H1 (cell line): ENCODE measurements around the gene ARL2BP. TPM values are rescaled to one million over a fixed set of nuclear protein-coding genes. Genes with fewer than 3 reads are reported as not detected.

Source experiments
- CTCF ChIA-PET: fragments of 300-600 bp; sonication (Branson Sonifier 250); formaldehyde crosslinking; loops from one replicate; lab custom pipeline; 2021; ENCODE audit not compliant: partially characterized antibody; lab: Charles Lee
- POLR2A ChIA-PET: fragments of 300-600 bp; sonication (Branson Sonifier 250); formaldehyde crosslinking; loops from one replicate; lab custom pipeline; 2021; ENCODE audit warnings: inconsistent platforms; ENCODE audit not compliant: partially characterized antibody; lab: Charles Lee
- DNase-seq, 2 experiments: peaks; one replicate each; pipeline versions ENCODE4 v3.0.0 to v3.0.0-alpha.2; 2010 to 2022; ENCODE audit warnings: low spot score in 2 of 2, low read depth in 1 of 2, mixed read lengths in 1 of 2
- FAIRE-seq: peaks from 2 replicates; lab custom pipeline; 2011; peaks lifted over from hg19 to GRCh38; lab: Jason Lieb, UNC
- H2AFZ ChIP-seq: 2 replicates; pipeline ENCODE4 v1.8.1; 2012; ENCODE audit warnings: low read length, inconsistent platforms
- H2AK5ac ChIP-seq: 2 replicates; pipeline ENCODE4 v1.6.1; 2013; ENCODE audit warnings: low read depth, low read length
- H2BK120ac ChIP-seq: replicated peaks from 2 replicates; pipeline ENCODE3; 2013; ENCODE audit warnings: low read depth, low read length, inconsistent platforms
- H2BK12ac ChIP-seq: 2 replicates; pipeline ENCODE4 v1.6.1; 2013; ENCODE audit warnings: low read depth, low read length
- H2BK15ac ChIP-seq: 2 replicates; pipeline ENCODE4 v1.6.1; 2013; ENCODE audit warnings: low read length
- H2BK20ac ChIP-seq: 2 replicates; pipeline ENCODE4 v1.6.1; 2013; ENCODE audit warnings: low read length
- H2BK5ac ChIP-seq: 2 replicates; pipeline ENCODE4 v1.6.1; 2013; ENCODE audit warnings: low read depth, low read length
- H3K14ac ChIP-seq: 2 replicates; pipeline ENCODE4 v1.6.1; 2013; ENCODE audit warnings: inconsistent platforms; ENCODE audit not compliant: insufficient read length
- H3K18ac ChIP-seq: 2 replicates; pipeline ENCODE4 v1.6.1; 2013; ENCODE audit warnings: low read length; ENCODE audit errors: extremely low read depth
- H3K23ac ChIP-seq: 2 replicates; pipeline ENCODE4 v1.6.1; 2013; ENCODE audit warnings: inconsistent platforms; ENCODE audit not compliant: insufficient read length
- H3K23me2 ChIP-seq: 2 replicates; pipeline ENCODE4 v1.6.1; 2013; ENCODE audit warnings: low read depth, low read length
- H3K27ac ChIP-seq: 2 replicates; pipeline ENCODE4 v1.6.1; 2011; ENCODE audit warnings: low read depth, low read length, inconsistent platforms
- H3K27me3 ChIP-seq, 4 experiments: replicated peaks in 1 of 4; 1 replicate in 1 of 4; 2 replicates in 3 of 4; pipeline versions ENCODE4 v1.6.1 to v1.8.1; 2011 to 2013; ENCODE audit warnings: low read length in 3 of 4, mild to moderate bottlenecking in 3 of 4, inconsistent platforms in 2 of 4, mixed read lengths in 2 of 4, moderate library complexity in 1 of 4; ENCODE audit not compliant: control insufficient read depth in 3 of 4, insufficient read depth in 3 of 4; ENCODE audit errors: extremely low read depth in 1 of 4
- H3K36me3 ChIP-seq, 4 experiments: 2 replicates each; pipeline versions ENCODE4 v1.6.1 to v1.8.1; 2011 to 2013; ENCODE audit warnings: mild to moderate bottlenecking in 4 of 4, low read length in 3 of 4, moderate library complexity in 2 of 4, control low read depth in 1 of 4, inconsistent platforms in 1 of 4; ENCODE audit not compliant: insufficient read depth in 4 of 4, control insufficient read depth in 2 of 4
- H3K4ac ChIP-seq: replicated peaks from 2 replicates; pipeline ENCODE3; 2013; ENCODE audit warnings: low read length, low read depth, mixed read lengths, inconsistent platforms; ENCODE audit not compliant: insufficient read length
- H3K4me1 ChIP-seq, 4 experiments: replicated peaks in 1 of 4; 1 replicate in 1 of 4; 2 replicates in 3 of 4; pipeline versions ENCODE4 v1.6.1 to v1.8.1; 2011 to 2013; ENCODE audit warnings: low read length in 3 of 4, inconsistent platforms in 2 of 4, mixed read lengths in 1 of 4; ENCODE audit not compliant: insufficient read depth in 4 of 4, control insufficient read depth in 3 of 4
- H3K4me2 ChIP-seq, 2 experiments: 2 replicates each; pipeline versions ENCODE4 v1.6.1 to v1.8.1; 2011 to 2013; ENCODE audit warnings: low read depth in 2 of 2, low read length in 2 of 2, control low read depth in 1 of 2, inconsistent platforms in 1 of 2, mild to moderate bottlenecking in 1 of 2; ENCODE audit not compliant: insufficient read depth in 1 of 2
- H3K4me3 ChIP-seq, 4 experiments: fragments of 200-600, 300-600 bp in 1 of 4; sonication (generic), shearing (Covaris generic), sonication (Bioruptor Twin) in 1 of 4; 2 replicates each; pipeline versions ENCODE4 v1.5.1 to v1.8.1; 2011 to 2016; ENCODE audit warnings: low read length in 4 of 4, low read depth in 3 of 4, control low read depth in 2 of 4, inconsistent platforms in 2 of 4, mild to moderate bottlenecking in 2 of 4, mixed read lengths in 1 of 4, moderate library complexity in 1 of 4; ENCODE audit not compliant: insufficient read depth in 2 of 4; ENCODE audit errors: extremely low read depth in 1 of 4
- H3K56ac ChIP-seq: replicated peaks from 2 replicates; pipeline ENCODE3; 2013; ENCODE audit warnings: low read depth, mild to moderate bottlenecking, mixed read lengths, low read length, inconsistent platforms; ENCODE audit not compliant: insufficient read length
- H3K79me1 ChIP-seq: 2 replicates; pipeline ENCODE4 v1.6.1; 2013; ENCODE audit warnings: low read depth, low read length, control low read depth
- H3K79me2 ChIP-seq, 2 experiments: 2 replicates each; pipeline versions ENCODE4 v1.6.1 to v1.8.1; 2012 to 2013; ENCODE audit warnings: low read length in 2 of 2, mild to moderate bottlenecking in 2 of 2, inconsistent platforms in 1 of 2; ENCODE audit not compliant: insufficient read depth in 2 of 2, control insufficient read depth in 1 of 2
- H3K9ac ChIP-seq, 4 experiments: replicated peaks in 1 of 4; 1 replicate in 1 of 4; 2 replicates in 3 of 4; pipeline versions ENCODE4 v1.6.1 to v1.8.1; 2011 to 2013; ENCODE audit warnings: low read depth in 3 of 4, low read length in 3 of 4, control low read depth in 2 of 4, mild to moderate bottlenecking in 2 of 4, moderate library complexity in 2 of 4, inconsistent platforms in 1 of 4; ENCODE audit errors: extremely low read depth in 1 of 4
- H3K9me3 ChIP-seq, 2 experiments: 2 replicates each; pipeline versions ENCODE4 v1.6.1 to v1.8.1; 2012 to 2013; ENCODE audit warnings: mild to moderate bottlenecking in 2 of 2, moderate library complexity in 2 of 2, control low read depth in 1 of 2, inconsistent platforms in 1 of 2, low read depth in 1 of 2, low read length in 1 of 2, mixed read lengths in 1 of 2; ENCODE audit not compliant: insufficient read depth in 2 of 2
- H4K20me1 ChIP-seq, 2 experiments: replicated peaks in 1 of 2; 2 replicates each; pipeline versions ENCODE3 to v1.8.1; 2011 to 2013; ENCODE audit warnings: inconsistent platforms in 2 of 2, low read length in 2 of 2, mild to moderate bottlenecking in 1 of 2; ENCODE audit not compliant: insufficient read depth in 2 of 2, control insufficient read depth in 1 of 2
- H4K5ac ChIP-seq: 2 replicates; pipeline ENCODE4 v1.6.1; 2013; ENCODE audit warnings: low read length, low read depth, mixed read lengths, inconsistent platforms; ENCODE audit not compliant: insufficient read length
- H4K8ac ChIP-seq: 2 replicates; pipeline ENCODE4 v1.8.0; 2013; ENCODE audit warnings: mild to moderate bottlenecking, moderate library complexity, low read length, inconsistent platforms; ENCODE audit not compliant: insufficient read depth; ENCODE audit errors: extremely low read depth
- H4K91ac ChIP-seq: replicated peaks from 2 replicates; pipeline ENCODE3; 2013; ENCODE audit warnings: low read length, mixed read lengths, inconsistent platforms; ENCODE audit not compliant: insufficient read length
- ASH2L ChIP-seq: fragments of 200-600, 300-600 bp; sonication (generic); IDR thresholded peaks from one replicate; pipeline ENCODE4 v1.7.1; 2017; ENCODE audit warnings: low read length
- BACH1 ChIP-seq: IDR thresholded peaks from 2 replicates; pipeline ENCODE4 v1.6.1; 2012; ENCODE audit warnings: low read length, improper control_type of control experiment
- CREB1 ChIP-seq: IDR thresholded peaks from 2 replicates; pipeline ENCODE4 v1.6.1; 2012; ENCODE audit warnings: inconsistent platforms
- CTCF ChIP-seq, 3 experiments: IDR thresholded peaks; 1 replicate in 2 of 3; 2 replicates in 1 of 3; pipeline versions ENCODE4 v1.5.1 to v1.6.1; 2011; ENCODE audit warnings: low read length in 3 of 3, mild to moderate bottlenecking in 3 of 3, inconsistent platforms in 2 of 3, low read depth in 1 of 3, moderate library complexity in 1 of 3; ENCODE audit not compliant: insufficient read depth in 1 of 3; ENCODE audit errors: control extremely low read depth in 1 of 3
- JUN ChIP-seq: IDR thresholded peaks from 2 replicates; pipeline ENCODE4 v1.6.1; 2011; ENCODE audit warnings: low read depth, mild to moderate bottlenecking, improper control_type of control experiment, low read length
- MAFK ChIP-seq: IDR thresholded peaks from 2 replicates; pipeline ENCODE4 v1.6.1; 2012; ENCODE audit warnings: low read depth, mild to moderate bottlenecking, improper control_type of control experiment, low read length
- NRF1 ChIP-seq: IDR thresholded peaks from 2 replicates; pipeline ENCODE4 v1.6.1; 2011; ENCODE audit warnings: mild to moderate bottlenecking, low read depth, low read length, improper control_type of control experiment
- TAF1 ChIP-seq: IDR thresholded peaks from 2 replicates; pipeline ENCODE4 v1.6.1; 2011; ENCODE audit warnings: mild to moderate bottlenecking, low read depth, low read length
- TAF7 ChIP-seq: optimal IDR thresholded peaks from 2 replicates; pipeline ENCODE3; 2011; ENCODE audit warnings: low read depth, mild to moderate bottlenecking, inconsistent platforms, low read length, moderate library complexity, borderline replicate concordance
- TBP ChIP-seq: IDR thresholded peaks from 2 replicates; pipeline ENCODE4 v1.6.1; 2011; ENCODE audit warnings: low read depth, low read length, improper control_type of control experiment
- WGBS, 2 experiments: shearing (Covaris generic) in 1 of 2; methylation state at CpG; one replicate each; pipeline versions ENCODE4 v1.1.6 to v1.1.7; 2013 to 2015; ENCODE audit warnings: low lambda C conversion rate in 2 of 2, mixed read lengths in 2 of 2, inconsistent platforms in 1 of 2, low coverage in 1 of 2, missing lambda C conversion rate in 1 of 2; ENCODE audit not compliant: insufficient replicate concordance in 2 of 2, insufficient coverage in 1 of 2, insufficient read length in 1 of 2; ENCODE audit errors: extremely low coverage in 1 of 2, missing lambda C conversion rate in 1 of 2; 5-methylcytosine and 5-hydroxymethylcytosine counted together
- polyA plus RNA-seq, 7 experiments: library from polyadenylated mRNA; depleted of rRNA in 3 of 7; stranded (reverse) in 5 of 7; unstranded in 2 of 7; fragments of >200 nt in 5 of 7; fragments of 200-250 nt in 2 of 7; gene quantifications; 1 replicate in 5 of 7; 2 replicates in 1 of 7; 4 replicates in 1 of 7; pipeline versions ENCODE4 v1.2.1 to v1.2.3, GENCODE V29; 2011 to 2013; ENCODE audit warnings: missing spikeins in 2 of 7, mixed read lengths in 2 of 7
- total RNA-seq: library from RNA; stranded (reverse); fragmentation: NEBNext Ultra II Directional; extraction: Animal tissue kit (Norgen Biotek cat#: 25700); gene quantifications from 2 replicates; pipeline ENCODE4 v1.2.1, GENCODE V29; 2021

Gene ARL2BP
- total and polyA plus RNA-seq, 2 of the 8 experiments (the other 6 are each of a cell fraction or from before 2014, with no cell fraction given), result 13.6 to 18.3 TPM

GRCh38 chr16:57299719-57300386, 54.8 kb downstream of the ARL2BP start:
- Histone ChIP-seq H3K4ac (no peak overlapping the region), H3K4me1 (peaks cover 0 to 5% (median 2%) of the 10 kb centered on the region in 4 experiments; a peak in 3 of 7 replicates), H2BK12ac (no peak overlapping the region), H3K79me1 (no peaks in the 10 kb centered on the region), H3K27ac (no peak overlapping the region), H2BK15ac (no peak overlapping the region), H3K4me2 (peak overlapping the region; percentile 53 to 91), H3K4me3 (peak overlapping the region; percentile 74 to 90 (median 80)), H2AK5ac (no peak overlapping the region), H3K9ac (peak overlapping the region in 1 of 4 experiments; percentile 49; a peak in 3 of 7 replicates), H3K23me2 (peaks cover 6% of the 10 kb centered on the region; the same call in 1 of the 2 replicates), H3K27me3 (peaks cover 0 to 6% (median 2%) of the 10 kb centered on the region in 4 experiments; a peak in 2 of 7 replicates), H3K18ac (no peak overlapping the region), H2BK20ac (no peak overlapping the region), H3K14ac (no peak overlapping the region), H3K56ac (no peak overlapping the region), H4K91ac (no peak overlapping the region), H2BK5ac (no peak overlapping the region), H3K36me3 (no peaks in the 10 kb centered on the region), H4K20me1 (no peaks in the 10 kb centered on the region), H3K23ac (no peak overlapping the region), H2BK120ac (no peak overlapping the region), H3K9me3 (no peaks in the 10 kb centered on the region), H4K5ac (no peak overlapping the region), H3K79me2 (no peaks in the 10 kb centered on the region), H4K8ac (no peak overlapping the region), H2AFZ (peak overlapping the region; percentile 89)
- POLR2A ChIA-PET, result interaction anchor here (0.9 to 5.0 kb wide), 6 partner anchors 16 to 226 kb away, joined by 3 to 47 read pairs (median 4); partner anchors contain the start of genes CIAPIN1, COQ9, POLR2C and PSME3IP1
- DNase-seq, result peak; percentile 80 to 95
- peak; percentile 75 for FAIRE-seq
- 2% methylated on average over 35 of the region's 35 CpGs; no CpG with 5 or more reads in 1 of the 2 experiments for WGBS, 2 experiments
- CTCF ChIA-PET, result interaction anchor here (0.6 to 18.2 kb wide), 22 partner anchors 9 to 337 kb away, joined by 3 to 513 read pairs (median 4); partner anchors contain the start of gene CCL17
- peak; percentile 99 for TF ChIP-seq ASH2L
- TF ChIP-seq NRF1, result peak; percentile 23; the same call in 1 of the 2 replicates
- TF ChIP-seq JUN, result no peak
- peak; percentile 89 for TF ChIP-seq TAF7
- TF ChIP-seq TAF1, result no peak
- peak in 1 of 3 experiments; percentile 7; a peak in 1 of 4 replicates for TF ChIP-seq CTCF (IDR thresholded peaks at IDR 0.05; ENCODE audit: control extremely low read depth in 1 of 3, insufficient read depth in 1 of 3, low read depth in 1 of 3, low read length in 3 of 3)
- TF ChIP-seq BACH1, result peak; percentile 48
- peak; percentile 99 for TF ChIP-seq TBP
- peak; percentile 61 for TF ChIP-seq CREB1
- TF ChIP-seq MAFK, result peak; percentile 92; the same call in 1 of the 2 replicates
